Measurements from ENCODE around the gene AOX1. TPM values are rescaled to one million over a fixed set of nuclear protein-coding genes. Genes with fewer than 3 reads are reported as not detected.

Gene AOX1
- 49.7 and 81.1 TPM in 2 replicates for total RNA-seq

GRCh38 chr2:200585730-200586643 is at the start of gene AOX1:
Gene AOX1, plus strand, starts transcription at chr2:200586014. Its CDS starts 95 bp downstream, at chr2:200586109.

Other genes starting within 250 kb of the AOX1 start
- gene KCTD18, start 75.9 kb upstream of the AOX1 start, total RNA-seq = 26.1 and 26.8 TPM in 2 replicates
- 1.7 and 2.3 TPM in 2 replicates for gene SGO2, start 59.8 kb upstream of the AOX1 start, total RNA-seq
- gene BZW1, start 225.9 kb downstream of the AOX1 start, total RNA-seq = 200 and 287 TPM in 2 replicates

All from hair follicle dermal papilla cell (primary cell).